ENCODE measurements around the gene NUTF2. TPM values are rescaled to one million over a fixed set of nuclear protein-coding genes. Genes with fewer than 3 reads are reported as not detected.

The NUTF2 gene
- 184 and 188 TPM in 2 replicates for total RNA-seq

- no peaks in the 10 kb centered on the region for H3K9me3 Mint-ChIP-seq
- intact Hi-C loops (cut with micrococcal nuclease): loop anchor here (1.0 to 10.0 kb wide), 9 partner anchors 13 to 602 kb away; partner anchors contain the start of genes ACD, EDC4, FHOD1 and GFOD2
- H3K4me1 Mint-ChIP-seq: peaks cover 32% of the 10 kb centered on the region
- no peaks in the 10 kb centered on the region for H3K27me3 Mint-ChIP-seq
- peak; percentile 99 for DNase-seq
- peak within 1 kb of the TSS; percentile 93 for H3K4me3 Mint-ChIP-seq
- H3K27ac Mint-ChIP-seq: peak within 1 kb of the TSS; percentile 88
- peaks cover 17% of the 10 kb centered on the region for H3K36me3 Mint-ChIP-seq (ENCODE audit: low read depth)
Measured at GRCh38 chr16:67846320-67847063, at the start of gene NUTF2. Gene NUTF2, plus strand, starts transcription at chr16:67846933. Its CDS starts 18,198 bp downstream, at chr16:67865131.

DNA sequence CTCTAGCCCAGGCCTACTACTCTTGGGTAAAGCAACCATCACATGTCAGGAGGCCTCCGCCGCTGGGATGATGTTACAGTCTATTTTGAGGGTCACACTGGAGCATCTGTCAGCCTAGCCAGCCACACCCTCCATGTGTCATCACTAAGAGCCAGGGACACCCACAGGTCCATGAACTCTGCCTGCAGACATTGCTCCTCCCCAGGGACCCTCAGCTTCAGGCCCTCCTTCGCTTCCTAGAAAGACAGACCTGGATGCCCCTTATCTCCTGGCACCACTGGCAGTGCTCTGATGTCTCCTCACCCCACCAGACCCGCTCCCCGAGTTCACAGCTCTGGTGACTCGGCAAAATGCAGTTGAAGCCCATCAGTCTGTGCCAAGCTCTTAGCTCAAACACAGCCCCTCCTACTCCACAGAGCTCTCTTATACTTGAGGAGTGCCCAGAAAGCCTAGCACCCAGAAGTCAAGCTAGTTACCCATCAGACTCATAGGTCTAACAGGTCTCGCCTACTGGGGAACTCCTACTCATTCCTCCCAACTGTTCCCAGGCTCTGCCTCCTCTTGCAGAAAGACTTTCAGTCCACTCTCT, 46.3 kb upstream of the NUTF2 start:
- Mint-ChIP-seq H3K27ac (peak overlapping the region; percentile 39), H3K27me3 (no peaks in the 10 kb centered on the region), H3K9me3 (no peaks in the 10 kb centered on the region), H3K36me3 (ENCODE audit: low read depth) (peaks cover 53% of the 10 kb centered on the region), H3K4me3 (no peak overlapping the region), H3K4me1 (peaks cover 53% of the 10 kb centered on the region)
- no peak for DNase-seq
- intact Hi-C loops (cut with micrococcal nuclease): loop anchor here (10.0 kb wide), 3 partner anchors 276 to 1044 kb away; partner anchors contain the start of genes AGRP, ATP6V0D1, RIPOR1 and TANGO6

DNA sequence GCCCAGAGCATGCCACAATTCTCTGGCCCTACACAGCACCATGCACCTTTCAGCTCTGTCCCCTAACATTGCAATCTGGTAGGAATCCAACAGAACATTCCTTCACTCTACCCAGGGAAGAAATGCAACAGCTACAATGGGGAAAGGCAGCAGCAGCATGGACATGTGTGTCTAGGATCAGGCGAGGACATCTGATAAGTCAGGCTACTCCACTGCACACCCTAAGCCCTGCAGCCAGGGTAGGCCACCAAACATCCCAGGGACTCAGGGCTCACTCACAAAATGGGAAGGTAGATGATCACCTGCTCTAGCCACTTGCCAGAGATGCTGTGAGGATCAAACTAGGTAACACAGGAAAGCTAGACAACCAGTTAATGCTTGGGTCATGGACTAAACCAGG, 45.5 kb upstream of the NUTF2 start:
- DNase-seq: no peak
- Mint-ChIP-seq H3K27me3 (no peaks in the 10 kb centered on the region), H3K4me1 (peaks cover 55% of the 10 kb centered on the region), H3K27ac (peak overlapping the region; percentile 78), H3K4me3 (peak overlapping the region; percentile 58), H3K36me3 (ENCODE audit: low read depth) (peaks cover 53% of the 10 kb centered on the region), H3K9me3 (no peaks in the 10 kb centered on the region)
- intact Hi-C loops (cut with micrococcal nuclease): loop anchor here (10.0 kb wide), 3 partner anchors 276 to 1044 kb away; partner anchors contain the start of genes AGRP, ATP6V0D1, RIPOR1 and TANGO6

- peaks cover 53% of the 10 kb centered on the region for H3K4me1 Mint-ChIP-seq
- H3K36me3 Mint-ChIP-seq (ENCODE audit: low read depth): peaks cover 53% of the 10 kb centered on the region
- no peaks in the 10 kb centered on the region for H3K27me3 Mint-ChIP-seq
- H3K27ac Mint-ChIP-seq: peak overlapping the region; percentile 78
- no peaks in the 10 kb centered on the region for H3K9me3 Mint-ChIP-seq
- peak; percentile 78 for DNase-seq
- intact Hi-C loops (cut with micrococcal nuclease): loop anchor here (10.0 kb wide), 3 partner anchors 277 to 1043 kb away; partner anchors contain the start of genes AGRP, ATP6V0D1, RIPOR1 and TANGO6
- peak overlapping the region; percentile 58 for H3K4me3 Mint-ChIP-seq
Measured at GRCh38 chr16:67801883-67802282, 44.9 kb upstream of the NUTF2 start.

DNA sequence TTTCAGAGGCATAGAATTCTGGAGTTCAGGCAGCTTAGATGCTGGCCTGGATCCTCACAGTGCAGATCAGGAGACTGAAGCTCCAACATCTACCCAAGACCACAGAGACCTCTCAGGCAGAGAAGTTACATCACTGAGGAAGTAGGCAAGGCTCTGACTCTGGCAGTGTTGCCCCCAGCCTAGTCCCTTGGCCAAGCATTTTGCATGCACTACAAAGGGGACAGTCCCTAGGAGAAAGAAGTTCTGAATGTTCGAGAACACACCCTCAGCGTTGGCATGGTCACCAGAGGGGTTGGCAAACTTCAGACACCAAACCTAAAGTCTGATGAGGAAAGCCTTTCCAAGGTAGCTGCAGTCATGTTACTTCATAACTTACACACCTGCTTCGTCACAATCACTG, 42.8 kb upstream of the NUTF2 start:
- Mint-ChIP-seq H3K4me3 (peak overlapping the region; percentile 97), H3K36me3 (ENCODE audit: low read depth) (peaks cover 47% of the 10 kb centered on the region), H3K27ac (no peak overlapping the region), H3K4me1 (peaks cover 55% of the 10 kb centered on the region), H3K27me3 (no peaks in the 10 kb centered on the region), H3K9me3 (no peaks in the 10 kb centered on the region)
- intact Hi-C loops (cut with micrococcal nuclease): loop anchor here (10.0 kb wide), 3 partner anchors 279 to 1041 kb away; partner anchors contain the start of genes AGRP, ATP6V0D1, RIPOR1 and TANGO6
- DNase-seq: no peak

DNA sequence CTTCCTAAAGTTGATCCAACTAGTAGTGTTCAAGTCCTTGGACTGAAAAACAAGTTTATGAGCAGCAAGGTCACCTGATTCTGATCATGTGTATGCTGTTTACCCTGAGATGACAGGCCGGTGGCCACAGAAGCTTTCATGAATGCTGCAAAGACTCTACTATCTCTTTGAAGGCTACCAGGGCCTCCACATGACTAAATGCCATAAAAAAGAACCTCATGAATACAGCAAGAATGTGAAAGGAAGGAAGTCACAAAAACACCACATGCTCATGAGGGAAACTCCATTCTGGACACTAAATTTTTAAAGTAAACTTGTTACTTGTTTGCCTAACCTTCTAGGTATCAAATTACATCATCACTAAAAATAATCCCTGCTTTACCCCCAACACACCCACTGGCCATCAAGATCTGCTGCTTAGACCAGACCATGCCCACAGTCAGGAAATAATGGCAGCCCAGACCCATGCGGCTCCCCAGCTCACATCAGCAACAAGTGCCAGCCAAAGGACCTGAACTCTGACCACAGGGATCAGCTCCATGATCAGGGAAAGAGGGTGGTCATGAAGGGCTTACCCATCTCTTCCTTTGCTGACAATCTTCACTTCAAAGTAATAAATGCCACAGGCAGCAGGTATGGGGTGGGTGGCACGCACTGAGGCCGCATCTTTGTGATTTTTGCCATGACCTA, 41.7 kb upstream of the NUTF2 start:
- Mint-ChIP-seq H3K9me3 (no peaks in the 10 kb centered on the region), H3K4me1 (peaks cover 53% of the 10 kb centered on the region)
- peak; percentile 66 for DNase-seq

DNA sequence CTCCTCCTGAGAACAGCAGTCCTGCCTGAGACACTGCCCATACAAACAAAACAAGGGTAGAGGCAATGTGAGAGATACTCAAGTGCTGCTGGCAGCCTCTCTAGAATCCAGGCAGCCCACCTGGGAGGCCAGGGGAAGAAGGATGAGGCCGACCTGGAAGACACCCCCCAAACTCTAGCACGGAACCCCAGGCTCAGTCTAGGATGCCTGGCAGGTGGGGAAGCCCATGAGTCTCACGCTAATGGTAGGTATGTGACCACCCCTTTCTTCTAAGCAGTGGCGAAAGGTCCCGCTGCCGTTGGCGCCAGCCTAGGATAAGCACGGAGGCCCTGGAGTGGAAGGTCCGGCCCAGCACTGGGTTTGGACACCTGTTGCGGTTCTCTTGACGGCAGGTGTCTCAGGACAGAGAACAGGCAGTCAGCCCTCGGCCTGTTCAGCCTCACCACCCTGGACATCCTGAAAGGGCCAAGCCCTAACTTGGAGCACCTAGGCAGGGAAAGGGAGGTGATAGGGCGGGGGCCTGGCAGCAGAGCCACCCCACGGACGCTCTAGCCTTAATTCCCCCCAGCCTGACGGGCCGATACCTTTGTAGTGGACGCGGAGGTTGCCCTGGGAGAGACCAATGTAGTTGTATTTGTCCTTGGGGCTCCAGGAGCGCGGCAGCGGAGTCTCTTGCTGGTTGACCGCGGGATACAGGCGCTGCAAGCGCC, 40.9 kb upstream of the NUTF2 start:
- H3K27me3 Mint-ChIP-seq: no peaks in the 10 kb centered on the region
- H3K36me3 Mint-ChIP-seq (ENCODE audit: low read depth): peaks cover 36% of the 10 kb centered on the region
- peak overlapping the region; percentile 97 for H3K27ac Mint-ChIP-seq
- DNase-seq: no peak
- peak overlapping the region; percentile 97 for H3K4me3 Mint-ChIP-seq
- intact Hi-C loops (cut with micrococcal nuclease): loop anchor here (1.0 to 10.0 kb wide), 12 partner anchors 27 to 1039 kb away; partner anchors contain the start of genes ACD, AGRP, ATP6V0D1 and CTCF
- H3K4me1 Mint-ChIP-seq: peaks cover 44% of the 10 kb centered on the region
- no peaks in the 10 kb centered on the region for H3K9me3 Mint-ChIP-seq

More for the DNA sequence above, 41.7 kb upstream of the NUTF2 start:
- peak overlapping the region; percentile 97 for H3K4me3 Mint-ChIP-seq
- intact Hi-C loops (cut with micrococcal nuclease): loop anchor here (5.0 to 10.0 kb wide), 4 partner anchors 132 to 1040 kb away; partner anchors contain the start of genes AGRP, ATP6V0D1, PSMB10 and RIPOR1
- peaks cover 42% of the 10 kb centered on the region for H3K36me3 Mint-ChIP-seq (ENCODE audit: low read depth)
- H3K27me3 Mint-ChIP-seq: no peaks in the 10 kb centered on the region
- peak overlapping the region; percentile 97 for H3K27ac Mint-ChIP-seq

GRCh38 chr16:67806428-67807147, 40.1 kb upstream of the NUTF2 start, which contains the start of the genes RANBP10 and TSNAXIP1:
Gene RANBP10, minus strand, starts transcription at chr16:67806560. Its CDS starts 24 bp downstream, at chr16:67806536.
Gene TSNAXIP1, plus strand, starts transcription at chr16:67806889. Its CDS starts 261 bp downstream, at chr16:67807150.
- Mint-ChIP-seq H3K27ac (peak within 1 kb of the TSS; percentile 97), H3K36me3 (ENCODE audit: low read depth) (peaks cover 29% of the 10 kb centered on the region), H3K4me1 (peaks cover 37% of the 10 kb centered on the region), H3K9me3 (no peaks in the 10 kb centered on the region), H3K27me3 (peaks cover 2% of the 10 kb centered on the region), H3K4me3 (peak within 1 kb of the TSS; percentile 97)
- intact Hi-C loops (cut with micrococcal nuclease): loop anchor here (1.0 to 10.0 kb wide), 12 partner anchors 27 to 1038 kb away; partner anchors contain the start of genes ACD, AGRP, ATP6V0D1 and CTCF
- peak; percentile 99 for DNase-seq

- peaks cover 23% of the 10 kb centered on the region for H3K36me3 Mint-ChIP-seq (ENCODE audit: low read depth)
- DNase-seq: no peak
Measured at GRCh38 chr16:67807148-67807682, 39.5 kb upstream of the NUTF2 start.

DNA sequence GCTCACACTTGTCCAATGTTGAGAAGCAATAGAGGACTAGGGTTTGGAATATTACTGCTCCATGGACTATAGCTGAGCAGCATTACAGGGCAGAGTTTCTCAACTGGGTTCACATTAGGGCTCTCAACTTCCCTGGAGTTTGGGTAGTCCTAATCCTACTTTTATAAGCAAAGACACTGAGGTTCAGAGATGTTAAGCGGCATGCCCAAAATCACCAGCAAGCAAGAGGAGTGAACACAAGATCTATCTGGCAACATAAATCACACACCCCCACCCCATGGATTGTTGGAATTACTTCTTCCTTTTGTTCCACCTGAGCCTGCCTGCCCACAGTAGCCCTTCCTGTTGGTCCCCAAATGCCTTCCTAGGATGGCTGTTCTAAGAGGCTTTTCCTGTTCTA, 34.8 kb upstream of the NUTF2 start:
- no peak for DNase-seq
- Mint-ChIP-seq H3K4me1 (peaks cover 11% of the 10 kb centered on the region), H3K9me3 (no peaks in the 10 kb centered on the region), H3K27me3 (peaks cover 2% of the 10 kb centered on the region), H3K36me3 (ENCODE audit: low read depth) (no peaks in the 10 kb centered on the region), H3K4me3 (no peak overlapping the region), H3K27ac (no peak overlapping the region)
- intact Hi-C loops (cut with micrococcal nuclease): no loop called here

More at GRCh38 chr16:67807148-67807682, 39.5 kb upstream of the NUTF2 start:
- Mint-ChIP-seq H3K4me3 (peak overlapping the region; percentile 97), H3K27ac (peak overlapping the region; percentile 97), H3K27me3 (peaks cover 2% of the 10 kb centered on the region), H3K9me3 (no peaks in the 10 kb centered on the region), H3K4me1 (peaks cover 31% of the 10 kb centered on the region)
- intact Hi-C loops (cut with micrococcal nuclease): loop anchor here (5.0 to 10.0 kb wide), 4 partner anchors 130 to 1038 kb away; partner anchors contain the start of genes AGRP, ATP6V0D1, PSMB10 and RIPOR1

- DNase-seq: no peak
Measured at GRCh38 chr16:67814567-67814966, 32.2 kb upstream of the NUTF2 start.

More at GRCh38 chr16:67814567-67814966, 32.2 kb upstream of the NUTF2 start:
- Mint-ChIP-seq H3K4me3 (no peak overlapping the region), H3K36me3 (ENCODE audit: low read depth) (no peaks in the 10 kb centered on the region), H3K4me1 (peaks cover 5% of the 10 kb centered on the region), H3K27me3 (peaks cover 2% of the 10 kb centered on the region), H3K27ac (no peak overlapping the region), H3K9me3 (no peaks in the 10 kb centered on the region)
- intact Hi-C loops (cut with micrococcal nuclease): no loop called here

Data from activated CD4-positive, alpha-beta T cell treated with anti-CD3 and anti-CD28 coated beads, Interleukin-2, amount 10 ng/mL, durations not matched to agents 24 days and 14 days (primary cell).